Peyer's patch (tissue), 4 donors: ENCODE data around the gene HS2ST1.

Source experiments
- POLR2A ChIP-seq, 2 donors: fragments of 450-650 bp; IDR thresholded peaks; one replicate each; pipeline ENCODE4 v1.5.1; 2017; ENCODE audit warnings: antibody characterized with exemption in 2 of 2, mild to moderate bottlenecking in 2 of 2, moderate library complexity in 2 of 2
- TF ChIP-seq, protein P1 (sequence below), 6 experiments: fragments of 450-650 bp in 4 of 6; fragments of 200-600 bp in 2 of 6; sonication (generic) in 1 of 6; IDR thresholded peaks; one replicate each; pipeline ENCODE4 v1.5.1; 2017 to 2019; ENCODE audit warnings: antibody characterized with exemption in 6 of 6, mild to moderate bottlenecking in 3 of 6, moderate library complexity in 1 of 6

DNA sequence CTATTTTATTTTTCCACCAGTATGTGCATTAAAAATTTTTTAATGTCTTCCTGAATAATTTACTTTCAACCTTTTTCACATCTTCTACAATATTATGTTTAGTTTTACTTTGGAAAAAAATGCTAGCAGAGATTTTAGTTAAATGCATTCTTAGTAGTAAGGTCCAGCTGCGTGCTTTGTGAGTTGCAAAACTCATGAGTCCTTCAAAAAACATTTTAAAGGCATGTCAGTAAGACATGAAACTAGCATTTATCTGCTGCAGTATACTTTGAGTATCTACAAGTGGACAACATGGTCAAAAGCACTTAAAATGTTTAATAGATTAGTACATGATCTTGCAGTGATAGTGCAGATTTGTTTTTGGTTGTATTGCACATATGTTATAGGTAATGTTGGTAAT is 139.0 kb downstream of the HS2ST1 start:
- TF ChIP-seq, protein P1, sequence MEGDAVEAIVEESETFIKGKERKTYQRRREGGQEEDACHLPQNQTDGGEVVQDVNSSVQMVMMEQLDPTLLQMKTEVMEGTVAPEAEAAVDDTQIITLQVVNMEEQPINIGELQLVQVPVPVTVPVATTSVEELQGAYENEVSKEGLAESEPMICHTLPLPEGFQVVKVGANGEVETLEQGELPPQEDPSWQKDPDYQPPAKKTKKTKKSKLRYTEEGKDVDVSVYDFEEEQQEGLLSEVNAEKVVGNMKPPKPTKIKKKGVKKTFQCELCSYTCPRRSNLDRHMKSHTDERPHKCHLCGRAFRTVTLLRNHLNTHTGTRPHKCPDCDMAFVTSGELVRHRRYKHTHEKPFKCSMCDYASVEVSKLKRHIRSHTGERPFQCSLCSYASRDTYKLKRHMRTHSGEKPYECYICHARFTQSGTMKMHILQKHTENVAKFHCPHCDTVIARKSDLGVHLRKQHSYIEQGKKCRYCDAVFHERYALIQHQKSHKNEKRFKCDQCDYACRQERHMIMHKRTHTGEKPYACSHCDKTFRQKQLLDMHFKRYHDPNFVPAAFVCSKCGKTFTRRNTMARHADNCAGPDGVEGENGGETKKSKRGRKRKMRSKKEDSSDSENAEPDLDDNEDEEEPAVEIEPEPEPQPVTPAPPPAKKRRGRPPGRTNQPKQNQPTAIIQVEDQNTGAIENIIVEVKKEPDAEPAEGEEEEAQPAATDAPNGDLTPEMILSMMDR (IDR thresholded peaks at IDR 0.05) = no peak
- TF ChIP-seq POLR2A (IDR thresholded peaks at IDR 0.05) = no peak
